HEK293 (cell line): ENCODE measurements around the gene ESRRA.
A peak's percentile ranks its signal among the peaks of the same experiment; 100 is the strongest.

Experiments
- FEZF1 ChIP-seq: fragments of 450-650 bp; formaldehyde crosslinking; IDR thresholded peaks from 2 replicates; pipeline ENCODE4 v1.5.1; 2016; ENCODE audit warnings: missing biosample characterization, missing genetic modification characterization
- KLF9 ChIP-seq: fragments of 450-650 bp; formaldehyde crosslinking; IDR thresholded peaks from 2 replicates; pipeline ENCODE4 v1.5.1; 2016; ENCODE audit warnings: missing biosample characterization, missing genetic modification characterization, low read depth
- MYNN ChIP-seq: fragments of 450-650 bp; formaldehyde crosslinking; IDR thresholded peaks from 2 replicates; pipeline ENCODE4 v1.5.1; 2016; ENCODE audit warnings: missing biosample characterization, missing genetic modification characterization, borderline replicate concordance
- SALL2 ChIP-seq: fragments of 450-650 bp; formaldehyde crosslinking; IDR thresholded peaks from 2 replicates; pipeline ENCODE4 v1.5.0; 2017; ENCODE audit warnings: missing biosample characterization, mild to moderate bottlenecking, missing genetic modification characterization, borderline replicate concordance
- SCRT1 ChIP-seq: fragments of 450-650 bp; formaldehyde crosslinking; IDR thresholded peaks from 2 replicates; pipeline ENCODE4 v1.5.1; 2016; ENCODE audit warnings: missing biosample characterization, missing genetic modification characterization, borderline replicate concordance
- SP3 ChIP-seq: fragments of 450-650 bp; formaldehyde crosslinking; IDR thresholded peaks from 2 replicates; pipeline ENCODE4 v1.5.1; 2016; ENCODE audit warnings: missing biosample characterization, missing genetic modification characterization
- YY1 ChIP-seq: fragments of 450-650 bp; formaldehyde crosslinking; IDR thresholded peaks from 2 replicates; pipeline ENCODE4 v1.5.1; 2018; ENCODE audit warnings: missing biosample characterization, missing genetic modification characterization
- ZNF184 ChIP-seq: fragments of 450-650 bp; IDR thresholded peaks from 2 replicates; pipeline ENCODE4 v1.5.1; 2018; ENCODE audit warnings: missing biosample characterization, mild to moderate bottlenecking, missing genetic modification characterization
- ZNF23 ChIP-seq: fragments of 450-650 bp; formaldehyde crosslinking; IDR thresholded peaks from 2 replicates; pipeline ENCODE4 v1.5.1; 2016; ENCODE audit warnings: missing biosample characterization, missing genetic modification characterization, borderline replicate concordance
- ZNF24 ChIP-seq: fragments of 450-650 bp; formaldehyde crosslinking; IDR thresholded peaks from 2 replicates; pipeline ENCODE4 v1.5.1; 2016; ENCODE audit warnings: missing biosample characterization, missing genetic modification characterization
- ZNF394 ChIP-seq: fragments of 450-650 bp; formaldehyde crosslinking; IDR thresholded peaks from 2 replicates; pipeline ENCODE4 v1.5.1; 2016; ENCODE audit warnings: missing biosample characterization, missing genetic modification characterization, mild to moderate bottlenecking, moderate library complexity, borderline replicate concordance
- ZNF776 ChIP-seq: fragments of 450-650 bp; formaldehyde crosslinking; IDR thresholded peaks from 2 replicates; pipeline ENCODE4 v1.5.0; 2017; ENCODE audit warnings: missing biosample characterization, missing genetic modification characterization, borderline replicate concordance
- ZNF837 ChIP-seq: fragments of 450-650 bp; formaldehyde crosslinking; IDR thresholded peaks from 2 replicates; pipeline ENCODE4 v1.5.1; 2016; ENCODE audit warnings: missing biosample characterization, missing genetic modification characterization
- ZSCAN16 ChIP-seq: fragments of 450-650 bp; formaldehyde crosslinking; IDR thresholded peaks from 2 replicates; pipeline ENCODE4 v1.5.1; 2016; ENCODE audit warnings: missing biosample characterization, missing genetic modification characterization
- TF ChIP-seq, protein P1 (sequence below): fragments of 450-650 bp; formaldehyde crosslinking; IDR thresholded peaks from 2 replicates; pipeline ENCODE4 v1.5.1; 2016; ENCODE audit warnings: missing biosample characterization, missing genetic modification characterization
- TF ChIP-seq, protein P2 (sequence below): fragments of 450-650 bp; IDR thresholded peaks from 2 replicates; pipeline ENCODE4 v1.5.1; 2018; ENCODE audit warnings: missing biosample characterization, mild to moderate bottlenecking, missing genetic modification characterization
- TF ChIP-seq, protein P3 (sequence below): fragments of 450-650 bp; formaldehyde crosslinking; IDR thresholded peaks from 2 replicates; pipeline ENCODE4 v1.5.1; 2016; ENCODE audit warnings: missing biosample characterization, missing genetic modification characterization
- TF ChIP-seq, protein P4 (sequence below): fragments of 450-650 bp; formaldehyde crosslinking; IDR thresholded peaks from 2 replicates; pipeline ENCODE4 v1.5.1; 2016; ENCODE audit warnings: missing biosample characterization, missing genetic modification characterization
- TF ChIP-seq, protein P5 (sequence below): fragments of 450-650 bp; formaldehyde crosslinking; IDR thresholded peaks from 2 replicates; pipeline ENCODE4 v1.5.1; 2016; ENCODE audit warnings: missing biosample characterization, missing genetic modification characterization, borderline replicate concordance
- TF ChIP-seq, protein P6 (sequence below): fragments of 450-650 bp; formaldehyde crosslinking; IDR thresholded peaks from 2 replicates; pipeline ENCODE4 v1.5.1; 2017; ENCODE audit warnings: missing biosample characterization, missing genetic modification characterization
- TF ChIP-seq, protein P7 (sequence below): fragments of 450-650 bp; formaldehyde crosslinking; IDR thresholded peaks from 2 replicates; pipeline ENCODE4 v1.5.1; 2016; ENCODE audit warnings: missing biosample characterization, missing genetic modification characterization

Gene ESRRA

DNA sequence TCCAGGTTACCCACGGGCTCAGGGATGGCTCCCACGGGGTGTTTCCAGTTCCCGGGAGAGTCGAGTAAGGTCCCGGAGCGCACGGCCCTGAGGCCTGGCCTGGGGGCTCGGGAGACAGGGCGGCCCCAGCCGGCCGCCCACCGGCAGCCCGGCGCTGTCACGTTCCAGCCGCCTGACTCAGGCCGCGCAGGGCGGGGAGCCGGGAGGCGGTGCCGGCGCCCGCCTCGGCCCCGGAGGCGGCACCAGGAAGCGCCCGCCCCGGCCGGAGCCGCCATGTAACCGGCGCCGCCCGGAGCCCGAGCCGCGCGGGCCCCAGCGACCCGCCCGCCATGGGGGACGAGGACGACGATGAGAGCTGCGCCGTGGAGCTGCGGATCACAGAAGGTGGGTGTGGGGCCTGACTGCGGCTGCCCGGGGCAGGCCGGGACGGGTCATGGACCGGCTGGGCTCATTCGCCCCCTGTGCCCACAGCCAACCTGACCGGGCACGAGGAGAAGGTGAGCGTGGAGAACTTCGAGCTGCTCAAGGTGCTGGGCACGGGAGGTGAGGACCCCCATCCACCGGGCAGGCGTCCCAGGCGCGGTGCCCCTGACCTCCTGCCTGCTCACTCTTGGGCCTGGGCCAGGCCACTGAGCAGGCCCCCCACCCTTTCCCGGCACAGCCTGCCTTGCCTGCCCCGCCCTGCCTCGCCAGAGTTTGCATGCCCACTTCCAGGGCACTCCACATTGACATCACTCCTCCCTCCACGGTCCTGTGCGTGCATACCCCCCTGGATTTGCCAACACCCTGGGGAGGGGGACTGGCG is 53.8 kb downstream of the ESRRA start, which contains the start of gene RPS6KA4 (continued):
- TF ChIP-seq, protein P1, sequence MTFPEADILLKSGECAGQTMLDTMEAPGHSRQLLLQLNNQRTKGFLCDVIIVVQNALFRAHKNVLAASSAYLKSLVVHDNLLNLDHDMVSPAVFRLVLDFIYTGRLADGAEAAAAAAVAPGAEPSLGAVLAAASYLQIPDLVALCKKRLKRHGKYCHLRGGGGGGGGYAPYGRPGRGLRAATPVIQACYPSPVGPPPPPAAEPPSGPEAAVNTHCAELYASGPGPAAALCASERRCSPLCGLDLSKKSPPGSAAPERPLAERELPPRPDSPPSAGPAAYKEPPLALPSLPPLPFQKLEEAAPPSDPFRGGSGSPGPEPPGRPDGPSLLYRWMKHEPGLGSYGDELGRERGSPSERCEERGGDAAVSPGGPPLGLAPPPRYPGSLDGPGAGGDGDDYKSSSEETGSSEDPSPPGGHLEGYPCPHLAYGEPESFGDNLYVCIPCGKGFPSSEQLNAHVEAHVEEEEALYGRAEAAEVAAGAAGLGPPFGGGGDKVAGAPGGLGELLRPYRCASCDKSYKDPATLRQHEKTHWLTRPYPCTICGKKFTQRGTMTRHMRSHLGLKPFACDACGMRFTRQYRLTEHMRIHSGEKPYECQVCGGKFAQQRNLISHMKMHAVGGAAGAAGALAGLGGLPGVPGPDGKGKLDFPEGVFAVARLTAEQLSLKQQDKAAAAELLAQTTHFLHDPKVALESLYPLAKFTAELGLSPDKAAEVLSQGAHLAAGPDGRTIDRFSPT (tag by site-specific recombination): peak; percentile 82
- TF ChIP-seq ZNF776 (no peak), ZNF837 (tag by site-specific recombination) (no peak), ZSCAN16 (tag by site-specific recombination) (no peak), FEZF1 (tag by site-specific recombination) (no peak), ZNF24 (tag by site-specific recombination) (no peak), MYNN (tag by site-specific recombination) (no peak), SCRT1 (tag by site-specific recombination) (no peak), ZNF394 (tag by site-specific recombination) (no peak), KLF9 (tag by site-specific recombination) (0 out of 2 replicates have a peak, but pooled peaks have one; percentile 19), SALL2 (tag by site-specific recombination) (no peak), YY1 (tag by site-specific recombination) (peak; percentile 47; the same call in 1 of the 2 replicates), ZNF184 (tag by site-specific recombination) (0 out of 2 replicates have a peak, but pooled peaks have one; percentile 16), SP3 (tag by site-specific recombination) (no peak), ZNF23 (tag by site-specific recombination) (no peak)
- TF ChIP-seq, protein P2, sequence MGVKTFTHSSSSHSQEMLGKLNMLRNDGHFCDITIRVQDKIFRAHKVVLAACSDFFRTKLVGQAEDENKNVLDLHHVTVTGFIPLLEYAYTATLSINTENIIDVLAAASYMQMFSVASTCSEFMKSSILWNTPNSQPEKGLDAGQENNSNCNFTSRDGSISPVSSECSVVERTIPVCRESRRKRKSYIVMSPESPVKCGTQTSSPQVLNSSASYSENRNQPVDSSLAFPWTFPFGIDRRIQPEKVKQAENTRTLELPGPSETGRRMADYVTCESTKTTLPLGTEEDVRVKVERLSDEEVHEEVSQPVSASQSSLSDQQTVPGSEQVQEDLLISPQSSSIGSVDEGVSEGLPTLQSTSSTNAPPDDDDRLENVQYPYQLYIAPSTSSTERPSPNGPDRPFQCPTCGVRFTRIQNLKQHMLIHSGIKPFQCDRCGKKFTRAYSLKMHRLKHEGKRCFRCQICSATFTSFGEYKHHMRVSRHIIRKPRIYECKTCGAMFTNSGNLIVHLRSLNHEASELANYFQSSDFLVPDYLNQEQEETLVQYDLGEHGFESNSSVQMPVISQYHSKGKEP (tag by site-specific recombination): no peak
- TF ChIP-seq, protein P3, sequence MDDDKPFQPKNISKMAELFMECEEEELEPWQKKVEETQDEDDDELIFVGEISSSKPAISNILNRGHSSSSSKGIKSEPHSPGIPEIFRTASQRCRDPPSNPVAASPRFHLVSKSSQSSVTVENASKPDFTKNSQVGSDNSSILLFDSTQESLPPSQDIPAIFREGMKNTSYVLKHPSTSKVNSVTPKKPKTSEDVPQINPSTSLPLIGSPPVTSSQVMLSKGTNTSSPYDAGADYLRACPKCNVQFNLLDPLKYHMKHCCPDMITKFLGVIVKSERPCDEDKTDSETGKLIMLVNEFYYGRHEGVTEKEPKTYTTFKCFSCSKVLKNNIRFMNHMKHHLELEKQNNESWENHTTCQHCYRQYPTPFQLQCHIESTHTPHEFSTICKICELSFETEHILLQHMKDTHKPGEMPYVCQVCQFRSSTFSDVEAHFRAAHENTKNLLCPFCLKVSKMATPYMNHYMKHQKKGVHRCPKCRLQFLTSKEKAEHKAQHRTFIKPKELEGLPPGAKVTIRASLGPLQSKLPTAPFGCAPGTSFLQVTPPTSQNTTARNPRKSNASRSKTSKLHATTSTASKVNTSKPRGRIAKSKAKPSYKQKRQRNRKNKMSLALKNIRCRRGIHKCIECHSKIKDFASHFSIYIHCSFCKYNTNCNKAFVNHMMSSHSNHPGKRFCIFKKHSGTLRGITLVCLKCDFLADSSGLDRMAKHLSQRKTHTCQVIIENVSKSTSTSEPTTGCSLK (tag by site-specific recombination): no peak
- TF ChIP-seq, protein P4, sequence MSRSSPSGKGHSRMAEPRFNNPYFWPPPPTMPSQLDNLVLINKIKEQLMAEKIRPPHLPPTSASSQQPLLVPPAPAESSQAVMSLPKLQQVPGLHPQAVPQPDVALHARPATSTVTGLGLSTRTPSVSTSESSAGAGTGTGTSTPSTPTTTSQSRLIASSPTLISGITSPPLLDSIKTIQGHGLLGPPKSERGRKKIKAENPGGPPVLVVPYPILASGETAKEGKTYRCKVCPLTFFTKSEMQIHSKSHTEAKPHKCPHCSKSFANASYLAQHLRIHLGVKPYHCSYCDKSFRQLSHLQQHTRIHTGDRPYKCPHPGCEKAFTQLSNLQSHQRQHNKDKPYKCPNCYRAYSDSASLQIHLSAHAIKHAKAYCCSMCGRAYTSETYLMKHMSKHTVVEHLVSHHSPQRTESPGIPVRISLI (tag by site-specific recombination): no peak
- TF ChIP-seq, protein P5, sequence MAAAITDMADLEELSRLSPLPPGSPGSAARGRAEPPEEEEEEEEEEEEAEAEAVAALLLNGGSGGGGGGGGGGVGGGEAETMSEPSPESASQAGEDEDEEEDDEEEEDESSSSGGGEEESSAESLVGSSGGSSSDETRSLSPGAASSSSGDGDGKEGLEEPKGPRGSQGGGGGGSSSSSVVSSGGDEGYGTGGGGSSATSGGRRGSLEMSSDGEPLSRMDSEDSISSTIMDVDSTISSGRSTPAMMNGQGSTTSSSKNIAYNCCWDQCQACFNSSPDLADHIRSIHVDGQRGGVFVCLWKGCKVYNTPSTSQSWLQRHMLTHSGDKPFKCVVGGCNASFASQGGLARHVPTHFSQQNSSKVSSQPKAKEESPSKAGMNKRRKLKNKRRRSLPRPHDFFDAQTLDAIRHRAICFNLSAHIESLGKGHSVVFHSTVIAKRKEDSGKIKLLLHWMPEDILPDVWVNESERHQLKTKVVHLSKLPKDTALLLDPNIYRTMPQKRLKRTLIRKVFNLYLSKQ (tag by site-specific recombination): no peak
- TF ChIP-seq, protein P6, sequence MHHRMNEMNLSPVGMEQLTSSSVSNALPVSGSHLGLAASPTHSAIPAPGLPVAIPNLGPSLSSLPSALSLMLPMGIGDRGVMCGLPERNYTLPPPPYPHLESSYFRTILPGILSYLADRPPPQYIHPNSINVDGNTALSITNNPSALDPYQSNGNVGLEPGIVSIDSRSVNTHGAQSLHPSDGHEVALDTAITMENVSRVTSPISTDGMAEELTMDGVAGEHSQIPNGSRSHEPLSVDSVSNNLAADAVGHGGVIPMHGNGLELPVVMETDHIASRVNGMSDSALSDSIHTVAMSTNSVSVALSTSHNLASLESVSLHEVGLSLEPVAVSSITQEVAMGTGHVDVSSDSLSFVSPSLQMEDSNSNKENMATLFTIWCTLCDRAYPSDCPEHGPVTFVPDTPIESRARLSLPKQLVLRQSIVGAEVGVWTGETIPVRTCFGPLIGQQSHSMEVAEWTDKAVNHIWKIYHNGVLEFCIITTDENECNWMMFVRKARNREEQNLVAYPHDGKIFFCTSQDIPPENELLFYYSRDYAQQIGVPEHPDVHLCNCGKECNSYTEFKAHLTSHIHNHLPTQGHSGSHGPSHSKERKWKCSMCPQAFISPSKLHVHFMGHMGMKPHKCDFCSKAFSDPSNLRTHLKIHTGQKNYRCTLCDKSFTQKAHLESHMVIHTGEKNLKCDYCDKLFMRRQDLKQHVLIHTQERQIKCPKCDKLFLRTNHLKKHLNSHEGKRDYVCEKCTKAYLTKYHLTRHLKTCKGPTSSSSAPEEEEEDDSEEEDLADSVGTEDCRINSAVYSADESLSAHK (tag by site-specific recombination): no peak
- TF ChIP-seq, protein P7, sequence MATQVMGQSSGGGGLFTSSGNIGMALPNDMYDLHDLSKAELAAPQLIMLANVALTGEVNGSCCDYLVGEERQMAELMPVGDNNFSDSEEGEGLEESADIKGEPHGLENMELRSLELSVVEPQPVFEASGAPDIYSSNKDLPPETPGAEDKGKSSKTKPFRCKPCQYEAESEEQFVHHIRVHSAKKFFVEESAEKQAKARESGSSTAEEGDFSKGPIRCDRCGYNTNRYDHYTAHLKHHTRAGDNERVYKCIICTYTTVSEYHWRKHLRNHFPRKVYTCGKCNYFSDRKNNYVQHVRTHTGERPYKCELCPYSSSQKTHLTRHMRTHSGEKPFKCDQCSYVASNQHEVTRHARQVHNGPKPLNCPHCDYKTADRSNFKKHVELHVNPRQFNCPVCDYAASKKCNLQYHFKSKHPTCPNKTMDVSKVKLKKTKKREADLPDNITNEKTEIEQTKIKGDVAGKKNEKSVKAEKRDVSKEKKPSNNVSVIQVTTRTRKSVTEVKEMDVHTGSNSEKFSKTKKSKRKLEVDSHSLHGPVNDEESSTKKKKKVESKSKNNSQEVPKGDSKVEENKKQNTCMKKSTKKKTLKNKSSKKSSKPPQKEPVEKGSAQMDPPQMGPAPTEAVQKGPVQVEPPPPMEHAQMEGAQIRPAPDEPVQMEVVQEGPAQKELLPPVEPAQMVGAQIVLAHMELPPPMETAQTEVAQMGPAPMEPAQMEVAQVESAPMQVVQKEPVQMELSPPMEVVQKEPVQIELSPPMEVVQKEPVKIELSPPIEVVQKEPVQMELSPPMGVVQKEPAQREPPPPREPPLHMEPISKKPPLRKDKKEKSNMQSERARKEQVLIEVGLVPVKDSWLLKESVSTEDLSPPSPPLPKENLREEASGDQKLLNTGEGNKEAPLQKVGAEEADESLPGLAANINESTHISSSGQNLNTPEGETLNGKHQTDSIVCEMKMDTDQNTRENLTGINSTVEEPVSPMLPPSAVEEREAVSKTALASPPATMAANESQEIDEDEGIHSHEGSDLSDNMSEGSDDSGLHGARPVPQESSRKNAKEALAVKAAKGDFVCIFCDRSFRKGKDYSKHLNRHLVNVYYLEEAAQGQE (tag by site-specific recombination): no peak
